ENCODE results near the gene SERPINB13.

- TF ChIP-seq CTCF (IDR thresholded peaks at IDR 0.05) = no peak
- TF ChIP-seq POLR2A (IDR thresholded peaks at IDR 0.05) = no peak
Measured at GRCh38 chr18:63564021-63564420, 23.1 kb upstream of the SERPINB13 start.

All from esophagus squamous epithelium (tissue), 4 donors.